Tongue (tissue), 2 donors: Measurements from ENCODE around the gene APPL2. TPM values are rescaled to one million over a fixed set of nuclear protein-coding genes. Genes with fewer than 3 reads are reported as not detected.
A peak's percentile ranks its signal among the peaks of the same experiment; 100 is the strongest.
"Not testable (repeated sequence)": the region's sequence is repeated elsewhere in the genome, so short reads cannot be mapped to it uniquely, and the experiment has no call there.

Source experiments
- DNase-seq: peaks from one replicate; pipeline ENCODE4 v3.0.0-alpha.2; 2015
- total RNA-seq: library from RNA; depleted of rRNA; stranded (reverse); fragments of >200 nt; gene quantifications from one replicate; pipeline ENCODE4 v1.2.3, GENCODE V29; 2014

The APPL2 gene
- 29.8 TPM for total RNA-seq

- peak; percentile 95 for DNase-seq
These were observed at the start of gene APPL2 for GRCh38 chr12:105235732-105236476. TSS of gene APPL2 (minus strand) at chr12:105236174. CDS start at chr12:105236012, 162 bp downstream.

GRCh38 chr12:105285378-105285777, 49.4 kb upstream of the APPL2 start:
- DNase-seq = no peak

GRCh38 chr12:105281694-105282049, 45.7 kb upstream of the APPL2 start:
- DNase-seq = no peak

GRCh38 chr12:105280966-105281693, 45.2 kb upstream of the APPL2 start:
- DNase-seq = no peak

- DNase-seq = peak; percentile 36
These were observed 43.6 kb upstream of the APPL2 start for GRCh38 chr12:105279460-105280056.

- no peak for DNase-seq
These were observed 42.2 kb upstream of the APPL2 start for GRCh38 chr12:105278043-105278697.

- no peak for DNase-seq
These were observed 40.2 kb upstream of the APPL2 start for GRCh38 chr12:105275997-105276733.

GRCh38 chr12:105274571-105274970, 38.6 kb upstream of the APPL2 start:
- DNase-seq = no peak

- no peak for DNase-seq
These were observed 37.6 kb upstream of the APPL2 start for GRCh38 chr12:105273601-105274000.

- DNase-seq = no peak
These were observed 36.9 kb upstream of the APPL2 start for GRCh38 chr12:105272814-105273416.

GRCh38 chr12:105272152-105272551, 36.2 kb upstream of the APPL2 start:
- no peak for DNase-seq

GRCh38 chr12:105271364-105271763, 35.4 kb upstream of the APPL2 start:
- no peak for DNase-seq

- DNase-seq = no peak
These were observed 34.8 kb upstream of the APPL2 start for GRCh38 chr12:105270671-105271255.

- DNase-seq = peak; percentile 20
These were observed 31.7 kb upstream of the APPL2 start for GRCh38 chr12:105267711-105268110.

GRCh38 chr12:105264771-105265170, 28.8 kb upstream of the APPL2 start:
- no peak for DNase-seq

GRCh38 chr12:105262461-105263184, 26.6 kb upstream of the APPL2 start:
- no peak for DNase-seq

GRCh38 chr12:105261010-105261409, 25.0 kb upstream of the APPL2 start:
- no peak for DNase-seq

GRCh38 chr12:105259226-105259625, 23.3 kb upstream of the APPL2 start:
- no peak for DNase-seq

GRCh38 chr12:105257321-105257728, 21.4 kb upstream of the APPL2 start:
- DNase-seq = no peak

GRCh38 chr12:105256921-105257320, 20.9 kb upstream of the APPL2 start:
- DNase-seq = no peak

GRCh38 chr12:105256431-105256830, 20.5 kb upstream of the APPL2 start:
- not testable (repeated sequence) for DNase-seq
